HG02938 (cell line): ENCODE data around the gene ZNF14.
"Not testable (repeated sequence)": the region's sequence is repeated elsewhere in the genome, so short reads cannot be mapped to it uniquely, and the experiment has no call there.

Experiments
- ATAC-seq: cut with Tn5 transposase; IDR thresholded peaks from one replicate; pipeline ENCODE4 v1.9.1; 2021; ENCODE audit warnings: mild to moderate bottlenecking, moderate library complexity; ENCODE audit not compliant: unreplicated experiment

The ZNF14 gene

GRCh38 chr19:19747357-19748220 lies 14.7 kb upstream of the ZNF14 start:
- no peak for ATAC-seq

GRCh38 chr19:19746286-19747213 lies 13.6 kb upstream of the ZNF14 start:
- ATAC-seq: no peak

DNA sequence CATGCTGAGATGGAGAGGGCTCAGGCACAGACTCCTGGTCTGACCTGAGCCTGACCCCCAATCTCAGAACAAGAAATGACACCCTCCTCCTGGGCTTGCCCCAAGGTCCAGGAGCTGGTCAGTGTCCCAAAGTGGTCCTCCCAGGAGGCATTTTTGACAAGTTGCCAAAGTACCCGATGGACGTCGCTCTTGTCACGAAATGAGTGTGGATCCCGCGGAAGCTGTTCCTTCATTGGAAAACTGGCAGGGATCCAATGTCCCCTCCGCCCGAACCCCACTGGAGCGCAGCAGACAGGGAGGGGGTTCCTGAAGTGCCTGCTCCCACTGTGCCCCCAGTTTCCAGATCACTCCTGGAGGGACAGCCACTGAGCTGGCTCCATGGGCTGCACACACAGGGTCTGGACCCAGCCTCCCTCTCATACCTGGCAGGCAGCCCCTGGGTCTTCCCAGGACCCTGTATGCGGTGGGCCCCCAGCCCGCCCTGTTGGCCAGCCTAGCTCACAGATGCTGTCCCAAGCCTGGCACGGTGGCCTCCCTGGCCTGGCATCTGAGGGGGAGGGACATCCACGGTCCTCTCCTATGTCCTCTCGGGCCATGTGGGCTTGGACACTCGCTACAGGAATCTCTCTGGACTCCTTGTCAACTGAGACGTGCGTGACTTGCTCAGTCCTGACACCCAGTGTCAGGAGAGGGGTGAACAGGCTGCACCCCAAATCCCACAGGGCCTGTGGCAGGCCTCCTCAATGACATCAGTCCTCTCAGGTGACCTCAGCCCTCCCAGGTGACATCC lies 12.8 kb upstream of the ZNF14 start:
- no peak for ATAC-seq

DNA sequence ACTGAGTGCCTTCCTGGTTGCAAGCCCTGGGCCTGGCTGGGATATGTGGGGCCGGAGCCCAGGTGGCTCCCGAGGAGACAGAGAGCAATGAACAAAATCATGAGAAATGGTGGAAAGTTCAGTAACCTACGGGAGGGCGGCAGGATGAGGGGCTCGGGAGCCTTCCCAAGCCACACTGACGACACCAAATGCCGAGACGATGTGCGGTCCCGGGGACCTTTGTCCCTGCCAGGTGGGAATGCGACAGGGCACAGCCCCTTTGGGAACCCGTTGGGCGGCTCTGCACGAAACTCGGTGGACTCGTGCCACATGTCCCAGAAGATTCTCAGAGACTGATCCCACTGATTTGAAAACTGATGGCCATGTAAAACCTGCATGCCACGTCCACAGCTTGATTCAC lies 11.7 kb upstream of the ZNF14 start:
- no peak for ATAC-seq

- not testable (repeated sequence) for ATAC-seq
Measured at GRCh38 chr19:19743921-19744320, 11.0 kb upstream of the ZNF14 start.

- no peak for ATAC-seq
Measured at GRCh38 chr19:19743176-19743575, 10.3 kb upstream of the ZNF14 start.

GRCh38 chr19:19742773-19743172 lies 9.9 kb upstream of the ZNF14 start:
- ATAC-seq: no peak

DNA sequence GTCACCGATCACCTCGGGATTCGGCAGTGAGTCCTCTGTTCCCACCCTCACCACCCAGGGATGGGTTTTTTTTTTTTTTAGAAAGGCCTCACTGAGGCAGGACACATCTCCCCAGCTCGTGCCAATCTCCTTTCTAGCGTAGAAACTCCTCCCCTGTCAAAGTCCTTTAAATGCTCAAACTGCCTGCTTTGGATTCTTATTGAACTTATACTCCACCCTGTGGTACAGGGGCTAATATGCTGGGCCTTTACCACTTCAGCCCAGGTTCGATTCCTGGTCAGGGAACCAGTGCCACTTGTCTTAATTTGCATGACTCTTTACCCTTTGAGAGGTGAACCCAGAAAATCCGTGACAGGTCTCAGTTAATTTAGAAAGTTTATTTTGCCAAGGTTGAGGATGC lies 8.3 kb upstream of the ZNF14 start:
- ATAC-seq: no peak

GRCh38 chr19:19740755-19741154 lies 7.8 kb upstream of the ZNF14 start:
- no peak for ATAC-seq

DNA sequence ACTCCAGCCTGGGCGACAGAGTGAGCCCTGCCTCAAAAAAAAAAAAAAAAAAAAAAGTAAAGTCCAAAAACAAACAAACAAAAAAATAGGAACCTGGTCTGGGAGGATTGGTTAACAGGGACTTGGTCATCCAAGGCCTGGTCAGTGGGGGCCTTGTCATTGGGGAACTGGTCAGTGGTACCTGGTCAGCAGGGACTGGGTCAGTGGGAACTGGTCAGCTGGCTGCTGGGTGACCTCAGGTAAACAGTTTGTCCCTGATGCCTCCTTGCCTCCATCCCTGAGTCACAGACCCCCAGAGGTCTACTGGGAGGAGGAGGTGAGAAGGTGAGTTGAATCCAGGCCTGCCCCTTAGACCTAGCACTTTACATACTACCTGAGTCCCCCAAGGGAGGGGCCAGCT lies 5.7 kb upstream of the ZNF14 start:
- ATAC-seq: no peak

- ATAC-seq: no peak
Measured at GRCh38 chr19:19737559-19738332, 4.8 kb upstream of the ZNF14 start.

- ATAC-seq: no peak
Measured at GRCh38 chr19:19721896-19722295, 11.0 kb downstream of the ZNF14 start.

- no peak for ATAC-seq
Measured at GRCh38 chr19:19719798-19720197, 13.1 kb downstream of the ZNF14 start.

- ATAC-seq: no peak
Measured at GRCh38 chr19:19711934-19712828, 20.7 kb downstream of the ZNF14 start.

DNA sequence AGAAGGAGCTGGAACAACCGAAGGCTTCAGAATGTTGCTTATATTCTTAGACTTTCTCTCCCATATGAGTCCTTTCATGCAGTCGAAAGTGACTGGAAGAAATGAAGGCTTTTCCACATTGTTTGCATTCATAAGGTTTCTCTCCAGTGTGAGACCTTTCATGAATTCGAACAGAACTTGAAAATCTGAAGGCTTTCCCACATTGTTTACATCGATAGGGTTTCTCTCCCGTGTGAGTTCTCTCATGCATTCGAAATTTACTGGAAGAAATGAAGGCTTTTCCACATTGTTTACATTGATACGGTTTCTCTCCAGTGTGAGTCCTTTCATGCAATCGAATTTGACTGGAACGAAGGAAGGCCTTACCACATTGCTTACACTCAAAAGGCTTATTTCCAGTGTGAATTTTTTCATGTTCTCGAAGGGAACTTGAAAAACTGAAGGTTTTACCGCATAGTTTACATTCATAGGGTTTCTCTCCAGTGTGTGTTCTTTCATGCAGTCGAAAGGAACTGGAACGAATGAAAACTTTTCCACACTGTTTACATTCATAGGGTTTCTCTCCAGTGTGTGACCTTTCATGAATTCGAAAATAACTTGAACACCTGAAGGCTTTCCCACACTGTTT lies 21.5 kb downstream of the ZNF14 start:
- ATAC-seq: no peak

DNA sequence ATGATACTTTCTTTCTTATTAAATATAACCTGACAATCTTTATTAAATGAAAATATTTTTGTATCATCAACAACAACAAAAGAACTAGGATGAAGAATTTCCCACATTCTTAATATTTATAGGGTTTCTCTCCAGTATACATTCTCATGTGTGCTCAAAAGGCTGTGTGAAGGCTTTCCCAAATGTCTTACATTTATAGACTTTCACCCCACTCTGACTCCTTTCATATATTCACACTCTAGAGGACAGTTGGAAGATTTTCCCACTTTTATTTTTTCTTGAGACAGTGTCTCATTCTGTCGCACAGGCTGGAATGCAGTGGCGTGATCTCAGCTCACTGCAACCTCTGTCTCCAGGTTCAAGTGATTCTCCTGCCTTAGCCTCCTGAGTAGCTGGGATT lies 22.4 kb downstream of the ZNF14 start:
- ATAC-seq: no peak

DNA sequence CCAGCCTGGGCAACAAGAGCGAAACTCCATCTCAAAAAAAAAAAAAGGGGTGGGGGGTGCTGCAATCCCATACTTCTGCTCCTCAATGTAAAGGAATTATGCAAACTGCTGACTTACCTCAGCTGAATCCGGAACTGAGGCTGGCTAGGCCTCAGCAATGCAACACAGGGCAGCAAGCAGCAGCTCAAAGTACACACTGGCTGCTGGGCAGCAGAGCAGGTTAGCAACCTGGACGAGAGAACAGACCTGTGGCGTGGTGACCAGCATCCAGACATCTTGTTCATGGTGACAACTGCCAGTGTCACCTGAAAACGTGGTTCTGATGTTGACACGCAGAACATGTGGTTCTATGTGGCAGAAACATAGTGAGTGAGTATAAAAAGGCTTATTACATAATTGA lies 28.1 kb downstream of the ZNF14 start:
- ATAC-seq: no peak

DNA sequence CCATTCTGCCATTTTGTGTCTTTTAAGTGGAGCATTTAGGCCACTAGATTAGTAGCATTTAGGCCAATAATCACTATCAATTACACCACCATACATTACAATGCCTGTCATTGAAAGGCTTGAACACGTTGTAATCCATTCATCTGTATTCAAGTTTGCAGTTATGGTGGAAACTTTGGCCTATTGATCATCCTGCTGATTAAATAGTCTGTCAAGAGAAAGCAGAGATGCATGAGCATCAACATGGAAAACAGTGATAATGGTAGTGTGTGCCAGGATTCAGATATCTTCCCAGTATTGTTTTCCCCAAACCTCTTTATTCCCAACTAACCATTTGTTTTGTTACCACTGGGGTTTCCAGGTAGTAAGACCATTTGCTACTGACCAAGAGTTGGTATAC lies 32.4 kb downstream of the ZNF14 start:
- not testable (repeated sequence) for ATAC-seq

DNA sequence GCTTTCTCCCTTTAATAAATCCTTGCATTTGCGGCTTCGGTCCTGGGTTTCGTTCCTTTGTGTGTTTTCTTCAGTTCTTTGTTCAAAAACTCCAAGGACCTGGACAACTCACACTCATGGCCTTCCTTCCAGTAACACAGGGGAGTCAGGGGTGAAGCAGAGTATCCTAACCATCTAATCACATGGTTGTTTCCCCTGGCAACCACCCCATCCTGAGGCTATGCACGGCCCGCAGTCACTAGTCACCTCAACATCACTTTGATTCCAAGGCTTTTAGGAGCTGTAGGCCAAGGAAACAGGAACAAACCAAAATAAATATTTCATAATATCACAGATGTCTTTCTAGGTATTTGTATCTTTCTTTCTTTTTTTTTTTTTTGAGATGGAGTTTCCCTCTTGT lies 35.3 kb downstream of the ZNF14 start:
- no peak for ATAC-seq
